ENCODE data around the gene CDHR1. TPM values are rescaled to one million over a fixed set of nuclear protein-coding genes. Genes with fewer than 3 reads are reported as not detected.

Gene CDHR1
- total RNA-seq, 1 experiment from 2014 or later, result 6.6 TPM

DNA sequence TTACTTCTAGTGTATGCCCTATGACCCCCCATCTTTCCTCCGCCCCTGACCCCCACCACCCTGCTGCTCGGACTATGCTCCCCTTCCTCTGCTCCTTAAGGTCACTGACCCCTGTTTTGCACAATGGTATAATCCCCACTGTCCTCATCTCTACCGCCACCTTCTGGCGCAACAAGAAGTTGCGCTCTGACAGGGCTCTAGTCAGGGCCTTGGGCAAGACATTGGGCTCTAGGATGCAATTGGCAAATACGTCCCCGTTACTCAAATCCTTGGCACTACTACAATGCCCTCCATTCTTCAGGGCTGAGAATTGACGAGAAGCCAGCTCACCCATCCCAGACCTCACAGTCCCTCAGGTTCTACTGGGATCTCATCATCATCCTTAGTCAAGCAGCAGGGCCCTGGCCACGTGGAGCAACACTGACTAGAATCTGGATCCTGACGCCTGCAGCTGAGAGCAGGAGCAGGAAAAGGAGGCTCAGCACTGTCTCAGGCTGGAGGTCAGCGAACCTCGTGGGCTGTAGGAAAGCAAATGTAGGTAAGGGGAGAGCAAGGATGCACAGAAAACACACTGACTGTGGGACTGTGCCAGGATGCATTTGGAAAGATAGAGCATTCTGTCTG lies 20.4 kb downstream of the CDHR1 start:
- no peak overlapping the region for H3K4me3 Mint-ChIP-seq
- Histone ChIP-seq H3K23ac (ENCODE audit: insufficient read length, low read depth, low read length) (no peak overlapping the region), H3K4me2 (ENCODE audit: insufficient read depth, insufficient read length, low read length) (no peak overlapping the region), H4K91ac (ENCODE audit: insufficient read length, low read depth, low read length) (no peak overlapping the region), H2AK5ac (ENCODE audit: insufficient read length, low read length) (no peak overlapping the region), H2BK20ac (ENCODE audit: low read depth, low read length, poor library complexity, severe bottlenecking) (no peak overlapping the region), H3K27me3 (ENCODE audit: insufficient read depth, low read length) (no peaks in the 10 kb centered on the region), H4K8ac (replicated peaks; ENCODE audit: insufficient read length, low read depth, low read length) (no peak overlapping the region), H2BK12ac (ENCODE audit: insufficient read length, low read depth, low read length) (no peak overlapping the region), H3K9ac (ENCODE audit: extremely low read depth, insufficient read length, low read length) (no peak overlapping the region), H3K9me3 (ENCODE audit: control insufficient read depth, low read depth, low read length) (no peaks in the 10 kb centered on the region), H3K4me1 (ENCODE audit: insufficient read depth, low read length) (no peaks in the 10 kb centered on the region), H2BK120ac (ENCODE audit: low read depth, low read length, poor library complexity, severe bottlenecking) (no peak overlapping the region), H3K79me2 (ENCODE audit: insufficient read depth, low read length) (no peaks in the 10 kb centered on the region), H3K4ac (ENCODE audit: low read depth, low read length) (no peak overlapping the region), H2BK5ac (ENCODE audit: insufficient read length, low read length) (no peak overlapping the region), H2BK15ac (ENCODE audit: low read depth, low read length) (no peak overlapping the region), H3K56ac (ENCODE audit: insufficient read length, low read depth, low read length) (no peak overlapping the region), H3K27ac (ENCODE audit: insufficient read length, low read depth, low read length) (no peak overlapping the region), H4K5ac (ENCODE audit: insufficient read length, low read depth, low read length) (no peak overlapping the region), H3T11ph (ENCODE audit: low read length) (no peak overlapping the region), H4K20me1 (ENCODE audit: control insufficient read depth, insufficient read depth, insufficient read length) (no peaks in the 10 kb centered on the region), H3K18ac (ENCODE audit: insufficient read length, low read depth, low read length) (no peak overlapping the region), H2AFZ (ENCODE audit: low read length) (no peak overlapping the region), H3K23me2 (ENCODE audit: insufficient read length, low read depth, low read length, poor library complexity, severe bottlenecking) (no peaks in the 10 kb centered on the region), H3K14ac (ENCODE audit: insufficient read depth, low read length) (no peak overlapping the region), H3K79me1 (ENCODE audit: insufficient read depth, low read depth, low read length, poor library complexity, severe bottlenecking) (no peaks in the 10 kb centered on the region)
- peak; percentile 72 for DNase-seq
- TF ChIP-seq, protein P1, sequence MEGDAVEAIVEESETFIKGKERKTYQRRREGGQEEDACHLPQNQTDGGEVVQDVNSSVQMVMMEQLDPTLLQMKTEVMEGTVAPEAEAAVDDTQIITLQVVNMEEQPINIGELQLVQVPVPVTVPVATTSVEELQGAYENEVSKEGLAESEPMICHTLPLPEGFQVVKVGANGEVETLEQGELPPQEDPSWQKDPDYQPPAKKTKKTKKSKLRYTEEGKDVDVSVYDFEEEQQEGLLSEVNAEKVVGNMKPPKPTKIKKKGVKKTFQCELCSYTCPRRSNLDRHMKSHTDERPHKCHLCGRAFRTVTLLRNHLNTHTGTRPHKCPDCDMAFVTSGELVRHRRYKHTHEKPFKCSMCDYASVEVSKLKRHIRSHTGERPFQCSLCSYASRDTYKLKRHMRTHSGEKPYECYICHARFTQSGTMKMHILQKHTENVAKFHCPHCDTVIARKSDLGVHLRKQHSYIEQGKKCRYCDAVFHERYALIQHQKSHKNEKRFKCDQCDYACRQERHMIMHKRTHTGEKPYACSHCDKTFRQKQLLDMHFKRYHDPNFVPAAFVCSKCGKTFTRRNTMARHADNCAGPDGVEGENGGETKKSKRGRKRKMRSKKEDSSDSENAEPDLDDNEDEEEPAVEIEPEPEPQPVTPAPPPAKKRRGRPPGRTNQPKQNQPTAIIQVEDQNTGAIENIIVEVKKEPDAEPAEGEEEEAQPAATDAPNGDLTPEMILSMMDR (conservative IDR thresholded peaks at IDR 0.05), result peak; percentile 79
- H3K27me3 Mint-ChIP-seq (ENCODE audit: low read depth), result peaks cover 3% of the 10 kb centered on the region; the same call in 1 of the 2 replicates
- no CpG with 5 or more reads among the region's 12 CpGs for WGBS (ENCODE audit: extremely low coverage, insufficient read length, low lambda C conversion rate)
- H3K36me3 Mint-ChIP-seq (ENCODE audit: insufficient read depth in 1 of 3, low read depth in 3 of 3), result no peaks in the 10 kb centered on the region; a peak in 1 of 7 replicates
- H3K27ac Mint-ChIP-seq, result peak overlapping the region in 1 of 3 experiments; percentile 79; a peak in 1 of 7 replicates
- no peaks in the 10 kb centered on the region for H3K9me3 Mint-ChIP-seq
- H3K4me1 Mint-ChIP-seq, result peaks cover 0 to 6% of the 10 kb centered on the region in 2 experiments; a peak in 3 of 4 replicates

All from H9 (cell line).